ENCODE measurements around the gene AKAP9. TPM values are rescaled to one million over a fixed set of nuclear protein-coding genes. Genes with fewer than 3 reads are reported as not detected.
"Not testable (repeated sequence)": the region's sequence is repeated elsewhere in the genome, so short reads cannot be mapped to it uniquely, and the experiment has no call there.

The AKAP9 gene
- total RNA-seq, 1 donor: 56.5 TPM

DNA sequence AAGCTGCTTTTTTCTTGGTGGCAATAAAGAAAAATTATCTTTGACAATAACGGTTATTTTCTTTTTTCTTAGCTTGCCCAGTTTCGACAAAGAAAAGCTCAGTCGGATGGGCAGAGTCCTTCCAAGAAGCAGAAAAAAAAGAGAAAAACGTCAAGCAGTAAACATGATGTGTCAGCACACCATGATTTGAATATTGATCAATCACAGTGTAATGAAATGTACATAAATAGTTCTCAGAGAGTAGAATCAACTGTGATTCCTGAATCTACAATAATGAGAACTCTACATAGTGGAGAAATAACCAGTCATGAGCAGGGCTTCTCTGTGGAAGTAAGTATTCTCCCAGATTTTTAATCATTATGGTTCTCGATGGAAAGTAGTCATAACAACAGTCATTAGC, 33.0 kb downstream of the AKAP9 start:
- H3K4me3 ChIP-seq (ENCODE audit: insufficient read depth, low read length): no peak overlapping the region
- no peak for DNase-seq (ENCODE audit: insufficient read length, low spot score, missing footprints)
- TF ChIP-seq, protein P1, sequence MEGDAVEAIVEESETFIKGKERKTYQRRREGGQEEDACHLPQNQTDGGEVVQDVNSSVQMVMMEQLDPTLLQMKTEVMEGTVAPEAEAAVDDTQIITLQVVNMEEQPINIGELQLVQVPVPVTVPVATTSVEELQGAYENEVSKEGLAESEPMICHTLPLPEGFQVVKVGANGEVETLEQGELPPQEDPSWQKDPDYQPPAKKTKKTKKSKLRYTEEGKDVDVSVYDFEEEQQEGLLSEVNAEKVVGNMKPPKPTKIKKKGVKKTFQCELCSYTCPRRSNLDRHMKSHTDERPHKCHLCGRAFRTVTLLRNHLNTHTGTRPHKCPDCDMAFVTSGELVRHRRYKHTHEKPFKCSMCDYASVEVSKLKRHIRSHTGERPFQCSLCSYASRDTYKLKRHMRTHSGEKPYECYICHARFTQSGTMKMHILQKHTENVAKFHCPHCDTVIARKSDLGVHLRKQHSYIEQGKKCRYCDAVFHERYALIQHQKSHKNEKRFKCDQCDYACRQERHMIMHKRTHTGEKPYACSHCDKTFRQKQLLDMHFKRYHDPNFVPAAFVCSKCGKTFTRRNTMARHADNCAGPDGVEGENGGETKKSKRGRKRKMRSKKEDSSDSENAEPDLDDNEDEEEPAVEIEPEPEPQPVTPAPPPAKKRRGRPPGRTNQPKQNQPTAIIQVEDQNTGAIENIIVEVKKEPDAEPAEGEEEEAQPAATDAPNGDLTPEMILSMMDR (IDR thresholded peaks at IDR 0.05; ENCODE audit: extremely low read depth, low read depth, low read length): no peak
- H3K4me2 ChIP-seq (ENCODE audit: insufficient read depth, low read length): no peak overlapping the region
- H3K27ac ChIP-seq (ENCODE audit: low read depth, low read length): no peak overlapping the region
- peaks cover 3% of the 10 kb centered on the region for H3K36me3 ChIP-seq (ENCODE audit: insufficient read depth, low read length)
- peaks cover 36% of the 10 kb centered on the region for H3K79me2 ChIP-seq (ENCODE audit: insufficient read depth, low read length)
- H3K27me3 ChIP-seq (ENCODE audit: insufficient read depth, low read length): no peaks in the 10 kb centered on the region
- H3K4me1 ChIP-seq (ENCODE audit: insufficient read depth, low read length): no peaks in the 10 kb centered on the region
- H2AFZ ChIP-seq (ENCODE audit: low read length): no peak overlapping the region
- peaks cover 27% of the 10 kb centered on the region for H4K20me1 ChIP-seq (ENCODE audit: insufficient read depth, low read length)
- H3K9me3 ChIP-seq (ENCODE audit: low read depth, low read length): no peaks in the 10 kb centered on the region

DNA sequence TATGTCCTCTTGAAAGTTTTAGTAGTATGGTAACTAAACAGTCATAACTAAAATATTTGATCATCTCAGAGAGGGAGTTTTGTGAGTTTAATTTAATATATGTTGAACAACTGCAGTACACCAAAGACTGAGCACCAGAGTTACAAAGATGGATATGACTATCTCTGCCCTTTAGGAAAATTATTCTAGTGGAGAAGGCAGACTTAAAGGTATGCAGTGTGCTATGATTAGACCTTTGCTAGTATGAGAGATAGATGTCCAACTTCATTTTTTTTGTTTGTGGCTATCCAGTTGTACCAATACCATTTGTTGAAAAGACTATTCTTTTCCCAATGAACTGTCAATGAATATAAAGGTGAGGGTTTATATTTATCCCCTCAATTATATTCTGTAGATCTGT, 33.4 kb downstream of the AKAP9 start:
- H3K27me3 ChIP-seq (ENCODE audit: insufficient read depth, low read length): no peaks in the 10 kb centered on the region
- H3K27ac ChIP-seq (ENCODE audit: low read depth, low read length): no peak overlapping the region
- H3K36me3 ChIP-seq (ENCODE audit: insufficient read depth, low read length): peaks cover 3% of the 10 kb centered on the region
- H3K4me1 ChIP-seq (ENCODE audit: insufficient read depth, low read length): no peaks in the 10 kb centered on the region
- peaks cover 23% of the 10 kb centered on the region for H4K20me1 ChIP-seq (ENCODE audit: insufficient read depth, low read length)
- DNase-seq (ENCODE audit: insufficient read length, low spot score, missing footprints): no peak
- no peaks in the 10 kb centered on the region for H3K9me3 ChIP-seq (ENCODE audit: low read depth, low read length)
- TF ChIP-seq, protein P1 (IDR thresholded peaks at IDR 0.05; ENCODE audit: extremely low read depth, low read depth, low read length): no peak
- H2AFZ ChIP-seq (ENCODE audit: low read length): no peak overlapping the region
- H3K79me2 ChIP-seq (ENCODE audit: insufficient read depth, low read length): peaks cover 32% of the 10 kb centered on the region
- H3K4me3 ChIP-seq (ENCODE audit: insufficient read depth, low read length): no peak overlapping the region
- no peak overlapping the region for H3K4me2 ChIP-seq (ENCODE audit: insufficient read depth, low read length)

DNA sequence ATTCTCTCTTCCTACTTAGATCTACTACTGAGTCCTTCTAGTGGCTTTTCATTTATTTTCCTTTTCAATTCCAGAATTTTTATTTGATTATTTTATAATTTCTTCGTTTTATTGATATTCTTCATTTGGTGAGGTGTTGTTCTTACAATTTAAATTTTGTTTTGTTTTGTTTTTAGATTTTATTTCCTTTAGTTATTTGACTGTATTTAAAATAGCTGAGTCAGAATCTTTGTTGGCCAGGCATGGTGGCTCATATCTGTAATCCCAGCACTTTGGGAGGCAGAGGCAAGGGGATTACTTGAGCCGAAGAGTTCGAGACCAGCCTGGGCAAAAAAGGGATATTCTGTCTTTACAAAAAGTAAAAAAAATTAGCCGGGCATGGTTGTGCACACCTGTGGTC, 36.1 kb downstream of the AKAP9 start:
- Histone ChIP-seq H2AFZ (ENCODE audit: low read length) (no peak overlapping the region), H3K4me3 (ENCODE audit: insufficient read depth, low read length) (no peak overlapping the region)

DNA sequence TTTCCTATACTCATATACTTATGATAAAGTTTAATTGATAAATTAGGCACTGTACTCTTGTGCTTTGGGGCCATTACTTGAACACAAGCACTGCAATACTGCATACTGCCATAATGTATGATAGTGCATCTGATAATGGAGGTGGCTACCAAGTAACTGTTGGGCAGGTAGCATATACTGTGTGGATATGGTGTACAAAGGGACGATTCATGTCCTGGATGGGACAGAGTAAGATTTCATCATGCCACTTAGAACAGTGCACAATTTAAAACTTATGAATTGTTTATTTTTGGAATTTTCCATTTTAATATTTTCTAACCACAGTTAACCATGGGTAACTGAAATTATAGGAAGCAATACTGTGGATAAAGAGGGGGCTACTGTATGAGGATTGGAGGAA, 38.9 kb downstream of the AKAP9 start:
- H3K36me3 ChIP-seq (ENCODE audit: insufficient read depth, low read length): peaks cover 3% of the 10 kb centered on the region
- H3K4me3 ChIP-seq (ENCODE audit: insufficient read depth, low read length): no peak overlapping the region
- no peak overlapping the region for H3K4me2 ChIP-seq (ENCODE audit: insufficient read depth, low read length)
- no peaks in the 10 kb centered on the region for H3K27me3 ChIP-seq (ENCODE audit: insufficient read depth, low read length)
- H3K27ac ChIP-seq (ENCODE audit: low read depth, low read length): no peak overlapping the region
- H3K9me3 ChIP-seq (ENCODE audit: low read depth, low read length): no peaks in the 10 kb centered on the region
- TF ChIP-seq, protein P1 (IDR thresholded peaks at IDR 0.05; ENCODE audit: extremely low read depth, low read depth, low read length): no peak
- H2AFZ ChIP-seq (ENCODE audit: low read length): no peak overlapping the region
- H3K79me2 ChIP-seq (ENCODE audit: insufficient read depth, low read length): peaks cover 5% of the 10 kb centered on the region
- H4K20me1 ChIP-seq (ENCODE audit: insufficient read depth, low read length): peaks cover 9% of the 10 kb centered on the region
- no peak for DNase-seq (ENCODE audit: insufficient read length, low spot score, missing footprints)
- no peaks in the 10 kb centered on the region for H3K4me1 ChIP-seq (ENCODE audit: insufficient read depth, low read length)

More for the DNA sequence above, 36.1 kb downstream of the AKAP9 start:
- Histone ChIP-seq H3K36me3 (ENCODE audit: insufficient read depth, low read length) (peaks cover 3% of the 10 kb centered on the region), H3K4me1 (ENCODE audit: insufficient read depth, low read length) (no peaks in the 10 kb centered on the region), H3K79me2 (ENCODE audit: insufficient read depth, low read length) (peaks cover 13% of the 10 kb centered on the region), H3K27me3 (ENCODE audit: insufficient read depth, low read length) (no peaks in the 10 kb centered on the region), H3K27ac (ENCODE audit: low read depth, low read length) (no peak overlapping the region), H3K4me2 (ENCODE audit: insufficient read depth, low read length) (no peak overlapping the region), H4K20me1 (ENCODE audit: insufficient read depth, low read length) (peaks cover 15% of the 10 kb centered on the region), H3K9me3 (ENCODE audit: low read depth, low read length) (no peaks in the 10 kb centered on the region)
- no peak for DNase-seq (ENCODE audit: insufficient read length, low spot score, missing footprints)
- TF ChIP-seq, protein P1 (IDR thresholded peaks at IDR 0.05; ENCODE audit: extremely low read depth, low read depth, low read length): no peak

DNA sequence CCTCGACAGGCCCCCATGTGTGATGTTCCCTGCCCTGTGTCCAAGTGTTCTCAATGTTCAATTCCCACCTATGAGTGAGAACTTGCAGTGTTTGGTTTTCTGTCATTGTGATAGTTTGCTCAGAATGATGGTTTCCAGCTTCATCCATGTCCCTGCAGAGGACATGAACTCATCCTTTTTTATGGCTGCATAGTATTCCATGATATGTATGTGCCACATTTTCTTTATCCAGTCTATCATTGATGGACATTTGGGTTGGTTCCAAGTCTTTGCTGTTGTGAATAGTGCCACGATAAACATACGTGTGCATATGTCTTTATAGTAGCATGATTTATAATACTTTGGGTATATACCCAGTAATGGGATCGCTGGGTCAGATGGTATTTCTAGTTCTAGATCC, 41.7 kb downstream of the AKAP9 start:
- not testable (repeated sequence) for H3K27me3 ChIP-seq (ENCODE audit: insufficient read depth, low read length); H3K9me3 ChIP-seq (ENCODE audit: low read depth, low read length); H3K4me3 ChIP-seq (ENCODE audit: insufficient read depth, low read length); H3K27ac ChIP-seq (ENCODE audit: low read depth, low read length); H3K4me1 ChIP-seq (ENCODE audit: insufficient read depth, low read length); H3K79me2 ChIP-seq (ENCODE audit: insufficient read depth, low read length); H4K20me1 ChIP-seq (ENCODE audit: insufficient read depth, low read length); H2AFZ ChIP-seq (ENCODE audit: low read length); H3K4me2 ChIP-seq (ENCODE audit: insufficient read depth, low read length); DNase-seq (ENCODE audit: insufficient read length, low spot score, missing footprints); H3K36me3 ChIP-seq (ENCODE audit: insufficient read depth, low read length)
